K562 (cell line): ENCODE results near the gene ERP44. TPM values are rescaled to one million over a fixed set of nuclear protein-coding genes. Genes with fewer than 3 reads are reported as not detected.

Experiments used
- E2F4 ChIP-seq: sonication (generic); formaldehyde crosslinking; IDR thresholded peaks from 2 replicates; pipeline ENCODE4 v1.8.0; 2022; ENCODE audit warnings: mild to moderate bottlenecking, low read depth, missing genetic modification reagents
- E4F1 ChIP-seq: fragments of 250-450 bp; sonication (Bioruptor Pico); IDR thresholded peaks from 2 replicates; pipeline ENCODE4 v1.5.0; 2021; ENCODE audit warnings: mild to moderate bottlenecking, borderline replicate concordance
- ETS2 ChIP-seq: IDR thresholded peaks from 2 replicates; pipeline ENCODE4 v1.6.1; 2016; ENCODE audit warnings: borderline replicate concordance, missing genetic modification characterization, mild to moderate bottlenecking, moderate library complexity, missing compliant biosample characterization; ENCODE audit not compliant: poor library complexity, severe bottlenecking
- HDAC1 ChIP-seq, 2 experiments: fragments of 450-650 bp; IDR thresholded peaks; 2 replicates each; pipeline ENCODE4 v1.6.1; 2016 to 2017; ENCODE audit warnings: inconsistent platforms in 1 of 2, mild to moderate bottlenecking in 1 of 2, moderate library complexity in 1 of 2
- HES1 ChIP-seq: fragments of 450-650 bp; IDR thresholded peaks from 2 replicates; pipeline ENCODE4 v1.6.1; 2016; ENCODE audit warnings: low read depth, mild to moderate bottlenecking, moderate library complexity
- IRF1 ChIP-seq: sonication (generic); formaldehyde crosslinking; IDR thresholded peaks from 2 replicates; pipeline ENCODE4 v1.8.0; 2022; ENCODE audit warnings: missing genetic modification reagents, mild to moderate bottlenecking, borderline replicate concordance
- MAZ ChIP-seq, 2 experiments: fragments of 450-650 bp in 1 of 2; sonication (generic) in 1 of 2; formaldehyde crosslinking; IDR thresholded peaks in 1 of 2; conservative IDR thresholded peaks in 1 of 2; 2 replicates each; pipeline versions ENCODE4 v1.4.0 to v1.5.0; 2020; ENCODE audit warnings: mild to moderate bottlenecking in 1 of 2, missing genetic modification reagents in 1 of 2
- MBD1 ChIP-seq: fragments of 250-450 bp; sonication (Bioruptor Pico); IDR thresholded peaks from 2 replicates; pipeline ENCODE4 v1.8.0; 2022; ENCODE audit warnings: inconsistent platforms
- RHOXF2B ChIP-seq: fragments of 250-450 bp; sonication (Bioruptor Pico); conservative IDR thresholded peaks from 2 replicates; pipeline ENCODE4 v1.5.1; 2021
- TBL1XR1 ChIP-seq, 2 experiments: IDR thresholded peaks; 2 replicates each; pipeline ENCODE4 v1.6.1; 2012; ENCODE audit warnings: improper control_type of control experiment in 2 of 2, low read length in 2 of 2, mild to moderate bottlenecking in 1 of 2
- TFE3 ChIP-seq: fragments of 450-650 bp; formaldehyde crosslinking; IDR thresholded peaks from 2 replicates; pipeline ENCODE4 v1.4.0; 2020; ENCODE audit warnings: mild to moderate bottlenecking, mixed read lengths
- VEZF1 ChIP-seq: fragments of 200-800 bp; sonication (Bioruptor generic); IDR thresholded peaks from 2 replicates; pipeline ENCODE4 v1.6.1; 2017; ENCODE audit warnings: missing genetic modification characterization, missing compliant biosample characterization
- ZNF24 ChIP-seq: fragments of 450-650 bp; IDR thresholded peaks from 2 replicates; pipeline ENCODE4 v1.6.1; 2016
- polyA plus RNA-seq, 8 experiments: library from polyadenylated mRNA; depleted of rRNA in 4 of 8; stranded (reverse) in 5 of 8; unstranded in 3 of 8; fragments of >200 nt; fragmentation: Nextera tagmentation in 2 of 8; fragmentation: Illumina TruSeq in 1 of 8; extraction: Ambion mirVana in 2 of 8; extraction: Trizol in 1 of 8; gene quantifications; 2 replicates each; pipeline versions ENCODE4 v1.2.1 to v1.2.3, GENCODE V29; 2011 to 2014; ENCODE audit warnings: inconsistent platforms in 1 of 8, missing spikeins in 1 of 8
- total RNA-seq, 7 experiments: library from RNA; depleted of rRNA in 6 of 7; stranded (reverse); fragments of >200 nt in 6 of 7; fragmentation: Illumina TruSeq in 2 of 7; extraction: Trizol in 2 of 7; gene quantifications; 2 replicates each; pipeline versions ENCODE4 v1.2.1 to v1.2.3, GENCODE V29; 2011 to 2021; ENCODE audit warnings: low replicate concordance in 1 of 7

Gene ERP44
- total and polyA plus RNA-seq, 9 of the 15 experiments (the other 6 are each of a cell fraction or from before 2014, with no cell fraction given) = 9.2 to 23.4 (median 13.6) TPM

- TF ChIP-seq E4F1 (CRISPR knock-in tag) (no peak), E2F4 (CRISPR knock-in tag) (no peak), MAZ (CRISPR knock-in tag; conservative IDR thresholded peaks at IDR 0.05 in 1 of 2, IDR thresholded peaks at IDR 0.05 in 1 of 2) (no peak), VEZF1 (CRISPR knock-in tag) (peak; percentile 48; the same call in 1 of the 2 replicates), ETS2 (no peak), MBD1 (CRISPR knock-in tag) (no peak), ZNF24 (no peak), RHOXF2B (CRISPR knock-in tag) (no peak), TFE3 (no peak), HES1 (0 out of 2 replicates have a peak, but pooled peaks have one; percentile 10), HDAC1 (IDR thresholded peaks at IDR 0.05) (peak in 1 of 2 experiments; percentile 42; a peak in 1 of 4 replicates), IRF1 (no peak), TBL1XR1 (IDR thresholded peaks at IDR 0.05; ENCODE audit: low read length in 2 of 2) (peak in 1 of 2 experiments; percentile 64; a peak in 1 of 4 replicates)
Observed at GRCh38 chr9:100070104-100071041, 28.4 kb downstream of the ERP44 start (continued).
